Activated CD4-positive, alpha-beta memory T cell treated with anti-CD3 and anti-CD28 coated beads, Interleukin-2, amount 10 ng/mL, durations not matched to agents 7 days and 5 days (primary cell): ENCODE measurements around the gene ZNF763. TPM values are rescaled to one million over a fixed set of nuclear protein-coding genes. Genes with fewer than 3 reads are reported as not detected.
"Not testable (repeated sequence)": the region's sequence is repeated elsewhere in the genome, so short reads cannot be mapped to it uniquely, and the experiment has no call there.

ENCODE experiments used
- CTCF ChIA-PET: fragments of 350-600 bp; sonication (Branson Sonifier 250); formaldehyde crosslinking; loops from one replicate; lab custom pipeline; 2021; ENCODE audit warnings: antibody characterized with exemption, inconsistent platforms; lab: Charles Lee
- POLR2A ChIA-PET: fragments of 350-600 bp; sonication (Branson Sonifier 250); formaldehyde crosslinking; loops from one replicate; lab custom pipeline; 2021; ENCODE audit warnings: antibody characterized with exemption; lab: Charles Lee
- DNase-seq: peaks from one replicate; pipeline ENCODE4 v3.0.0-alpha.2; 2020
- H3K27ac Mint-ChIP-seq: one replicate; pipeline ENCODE4 v1.8.0; 2021; ENCODE audit warnings: mild to moderate bottlenecking, mixed read lengths
- H3K27me3 Mint-ChIP-seq: one replicate; pipeline ENCODE4 v1.8.0; 2021; ENCODE audit warnings: mixed read lengths
- H3K36me3 Mint-ChIP-seq: one replicate; pipeline ENCODE4 v1.8.0; 2021; ENCODE audit warnings: low read depth, mixed read lengths
- H3K4me1 Mint-ChIP-seq: one replicate; pipeline ENCODE4 v1.8.0; 2021; ENCODE audit warnings: mixed read lengths
- H3K4me3 Mint-ChIP-seq: one replicate; pipeline ENCODE4 v1.8.0; 2021; ENCODE audit warnings: mild to moderate bottlenecking, mixed read lengths
- H3K9me3 Mint-ChIP-seq: one replicate; pipeline ENCODE4 v1.8.0; 2021; ENCODE audit warnings: mixed read lengths
- total RNA-seq, 2 experiments: library from RNA; stranded (reverse); gene quantifications; one replicate each; pipeline ENCODE4 v1.2.3, GENCODE V29; 2021

ZNF763 gene
- total RNA-seq, 2 experiments from 2014 or later, result 1.4 to 2.2 TPM

GRCh38 chr19:11942843-11943108 is 22.1 kb upstream of the ZNF763 start:
- H3K36me3 Mint-ChIP-seq, result peaks cover 92% of the 10 kb centered on the region
- H3K9me3 Mint-ChIP-seq, result peaks cover 67% of the 10 kb centered on the region
- no peak overlapping the region for H3K27ac Mint-ChIP-seq
- H3K4me1 Mint-ChIP-seq, result no peaks in the 10 kb centered on the region
- ChIA-PET CTCF (no interaction called here), POLR2A (interaction anchor here (1.0 kb wide), 1 partner anchor 498 kb away, joined by 3 read pairs; the partner anchor contains the start of gene ZNF443)
- H3K4me3 Mint-ChIP-seq, result no peak overlapping the region
- H3K27me3 Mint-ChIP-seq, result no peaks in the 10 kb centered on the region
- DNase-seq, result no peak

DNA sequence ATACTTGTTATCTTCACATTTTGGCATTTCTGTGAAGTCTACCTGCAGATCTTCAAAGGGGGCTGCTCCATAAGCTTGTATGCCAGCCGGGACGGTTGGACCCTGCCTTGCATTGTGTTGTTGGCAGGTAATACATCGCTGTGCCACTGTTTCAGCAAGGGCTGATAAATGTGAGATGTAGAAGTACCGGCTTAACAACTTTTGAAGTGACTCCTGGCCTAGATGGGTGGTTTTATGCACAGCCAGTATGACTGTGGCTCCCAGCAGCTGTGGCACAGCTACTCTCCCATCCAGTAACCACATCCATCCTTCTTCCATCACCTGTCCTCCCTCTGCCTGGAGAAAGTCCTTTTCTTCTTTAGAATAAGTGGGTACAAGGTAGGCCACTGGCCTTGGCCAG is 20.2 kb upstream of the ZNF763 start:
- no peak overlapping the region for H3K27ac Mint-ChIP-seq
- no peaks in the 10 kb centered on the region for H3K4me1 Mint-ChIP-seq
- POLR2A ChIA-PET, result no interaction called here
- no peak for DNase-seq
- H3K4me3 Mint-ChIP-seq, result no peak overlapping the region
- H3K27me3 Mint-ChIP-seq, result no peaks in the 10 kb centered on the region
- H3K36me3 Mint-ChIP-seq, result peaks cover 96% of the 10 kb centered on the region
- CTCF ChIA-PET, result interaction anchor here (1.2 to 2.0 kb wide), 2 partner anchors 19 to 21 kb away, joined by 3 to 5 read pairs; no protein-coding TSS in a partner anchor
- peaks cover 79% of the 10 kb centered on the region for H3K9me3 Mint-ChIP-seq

GRCh38 chr19:11948646-11949045 is 16.2 kb upstream of the ZNF763 start:
- Mint-ChIP-seq H3K9me3 (peaks cover 85% of the 10 kb centered on the region), H3K4me1 (no peaks in the 10 kb centered on the region), H3K27me3 (no peaks in the 10 kb centered on the region), H3K36me3 (peaks cover 93% of the 10 kb centered on the region), H3K4me3 (no peak overlapping the region), H3K27ac (no peak overlapping the region)
- DNase-seq, result no peak
- POLR2A ChIA-PET, result no interaction called here
- CTCF ChIA-PET, result no interaction called here

- H3K9me3 Mint-ChIP-seq, result peaks cover 85% of the 10 kb centered on the region
- peaks cover 87% of the 10 kb centered on the region for H3K36me3 Mint-ChIP-seq
- no peak overlapping the region for H3K27ac Mint-ChIP-seq
- H3K4me1 Mint-ChIP-seq, result no peaks in the 10 kb centered on the region
- ChIA-PET POLR2A (no interaction called here), CTCF (no interaction called here)
- H3K4me3 Mint-ChIP-seq, result no peak overlapping the region
- H3K27me3 Mint-ChIP-seq, result no peaks in the 10 kb centered on the region
- no peak for DNase-seq
These were observed 15.6 kb upstream of the ZNF763 start for GRCh38 chr19:11949201-11949600.

- peaks cover 83% of the 10 kb centered on the region for H3K36me3 Mint-ChIP-seq
- peaks cover 81% of the 10 kb centered on the region for H3K9me3 Mint-ChIP-seq
- POLR2A ChIA-PET, H3K4me3 Mint-ChIP-seq, H3K27me3 Mint-ChIP-seq, CTCF ChIA-PET, H3K27ac Mint-ChIP-seq, H3K4me1 Mint-ChIP-seq, DNase-seq: not testable (repeated sequence)
These were observed 15.2 kb upstream of the ZNF763 start for GRCh38 chr19:11949614-11950080.

- H3K4me3 Mint-ChIP-seq, result no peak overlapping the region
- no peaks in the 10 kb centered on the region for H3K4me1 Mint-ChIP-seq
- H3K36me3 Mint-ChIP-seq, result peaks cover 80% of the 10 kb centered on the region
- H3K27ac Mint-ChIP-seq, result no peak overlapping the region
- CTCF ChIA-PET, result no interaction called here
- H3K27me3 Mint-ChIP-seq, result no peaks in the 10 kb centered on the region
- DNase-seq, result no peak
- H3K9me3 Mint-ChIP-seq, result peaks cover 78% of the 10 kb centered on the region
- POLR2A ChIA-PET, result no interaction called here
These were observed 14.5 kb upstream of the ZNF763 start for GRCh38 chr19:11950312-11950711.

DNA sequence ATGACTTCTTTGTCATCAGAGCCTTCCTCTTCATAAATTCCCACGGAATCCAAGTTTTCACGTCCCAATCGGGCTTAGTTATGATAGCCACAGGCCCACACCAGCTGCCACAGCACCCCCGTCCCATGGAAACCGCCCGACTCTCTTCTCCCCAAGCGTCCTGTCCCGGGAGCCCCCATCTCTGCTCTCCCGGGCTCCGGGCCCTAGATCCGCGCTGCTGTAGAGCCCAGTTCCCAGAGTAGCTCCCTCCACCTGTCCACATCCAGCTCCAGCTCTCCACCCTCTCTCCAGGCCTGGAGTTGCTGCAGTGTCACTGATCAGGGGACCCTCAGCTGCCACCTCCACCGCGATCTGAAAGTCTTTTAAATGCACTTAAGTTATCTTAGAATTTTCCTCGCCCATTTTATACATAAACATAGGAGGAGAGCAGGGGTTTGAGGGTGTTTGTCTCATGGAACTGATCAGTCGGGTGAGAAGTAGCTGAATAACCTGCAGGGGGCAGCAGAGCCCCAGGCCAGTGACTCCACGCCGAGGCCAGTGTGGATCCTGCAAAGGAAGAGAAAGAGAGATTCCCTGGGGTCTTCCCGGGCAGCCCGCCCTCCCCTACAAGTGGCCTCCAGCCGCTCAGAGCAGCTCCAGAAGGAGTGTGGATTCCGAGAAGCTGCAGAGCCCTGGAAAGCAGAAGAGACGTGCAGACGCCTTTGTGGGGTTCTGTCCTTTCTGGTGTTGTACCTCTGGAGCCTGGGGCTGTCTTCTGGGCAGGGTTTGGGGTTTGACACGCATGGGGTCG is 1.1 kb upstream of the ZNF763 start:
- Mint-ChIP-seq H3K4me1 (peaks cover 22% of the 10 kb centered on the region), H3K27me3 (no peaks in the 10 kb centered on the region), H3K4me3 (peak overlapping the region; percentile 33), H3K27ac (peak overlapping the region; percentile 75), H3K36me3 (peaks cover 21% of the 10 kb centered on the region), H3K9me3 (peaks cover 21% of the 10 kb centered on the region)
- ChIA-PET CTCF (interaction anchor here (0.8 to 3.3 kb wide), 6 partner anchors 9 to 177 kb away, joined by 3 to 38 read pairs (median 9); partner anchors contain the start of genes ZNF20 and ZNF700), POLR2A (interaction anchor here (1.2 to 3.2 kb wide), 3 partner anchors 25 to 177 kb away, joined by 4 to 19 read pairs (median 11); partner anchors contain the start of genes ZNF20 and ZNF700)
- peak; percentile 69 for DNase-seq

DNA sequence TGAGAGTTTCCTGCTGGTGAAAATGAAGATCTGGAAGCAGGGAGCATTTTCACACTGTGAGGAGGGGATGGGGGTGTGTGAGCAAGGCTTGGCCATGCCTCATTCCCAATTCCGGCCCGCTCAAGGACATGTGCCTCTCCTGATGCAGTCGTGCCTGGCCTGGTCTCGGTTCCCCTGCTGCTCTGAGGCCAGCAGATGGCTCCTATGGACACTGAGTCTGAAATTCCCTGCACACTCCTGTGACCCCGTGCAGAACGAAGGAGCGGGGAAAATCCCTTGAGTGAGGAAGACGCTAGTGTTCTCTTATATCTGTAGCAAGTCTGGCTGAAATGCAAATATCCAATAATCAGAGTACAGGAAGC is 363 bp upstream of the ZNF763 start:
- POLR2A ChIA-PET, result interaction anchor here (1.2 to 3.2 kb wide), 5 partner anchors 23 to 198 kb away, joined by 3 to 19 read pairs (median 5); partner anchors contain the start of genes ZNF136, ZNF20 and ZNF700
- peaks cover 21% of the 10 kb centered on the region for H3K36me3 Mint-ChIP-seq
- no peaks in the 10 kb centered on the region for H3K27me3 Mint-ChIP-seq
- DNase-seq, result no peak
- peak overlapping the region; percentile 75 for H3K27ac Mint-ChIP-seq
- H3K4me1 Mint-ChIP-seq, result peaks cover 22% of the 10 kb centered on the region
- H3K4me3 Mint-ChIP-seq, result peak overlapping the region; percentile 85
- CTCF ChIA-PET, result interaction anchor here (0.7 to 3.3 kb wide), 6 partner anchors 10 to 176 kb away, joined by 3 to 38 read pairs (median 9); partner anchors contain the start of genes ZNF20 and ZNF700
- peaks cover 19% of the 10 kb centered on the region for H3K9me3 Mint-ChIP-seq

- no peak for DNase-seq
- Mint-ChIP-seq H3K4me1 (peaks cover 9% of the 10 kb centered on the region), H3K27me3 (no peaks in the 10 kb centered on the region), H3K27ac (no peak overlapping the region), H3K36me3 (peaks cover 19% of the 10 kb centered on the region), H3K4me3 (no peak overlapping the region), H3K9me3 (peaks cover 18% of the 10 kb centered on the region)
- CTCF ChIA-PET, result no interaction called here
- POLR2A ChIA-PET, result no interaction called here
These were observed 5.3 kb downstream of the ZNF763 start for GRCh38 chr19:11970174-11970573.

DNA sequence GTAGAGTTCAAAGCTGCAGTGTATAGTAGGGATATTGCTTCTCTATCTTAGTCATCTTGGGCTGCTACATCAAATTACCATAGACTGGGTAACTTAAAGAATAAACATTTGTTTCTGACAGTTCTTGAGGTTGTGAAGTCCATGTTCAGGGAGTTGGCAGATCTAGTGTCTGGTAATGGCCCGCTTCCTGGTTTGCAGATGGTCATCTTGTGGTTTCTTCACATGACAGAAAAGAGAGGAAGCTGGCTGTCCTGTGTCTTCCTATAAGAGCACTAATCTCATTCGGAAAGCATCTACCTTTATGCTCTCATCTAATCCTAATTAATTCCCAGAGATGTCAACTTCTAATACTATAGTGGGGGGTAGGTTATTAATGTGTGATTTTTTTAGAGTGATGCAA is 6.2 kb downstream of the ZNF763 start:
- H3K27me3 Mint-ChIP-seq, result no peaks in the 10 kb centered on the region
- no peak for DNase-seq
- H3K4me3 Mint-ChIP-seq, result no peak overlapping the region
- H3K4me1 Mint-ChIP-seq, result peaks cover 1% of the 10 kb centered on the region
- H3K27ac Mint-ChIP-seq, result no peak overlapping the region
- ChIA-PET CTCF (no interaction called here), POLR2A (no interaction called here)
- peaks cover 22% of the 10 kb centered on the region for H3K9me3 Mint-ChIP-seq
- H3K36me3 Mint-ChIP-seq, result peaks cover 17% of the 10 kb centered on the region

DNA sequence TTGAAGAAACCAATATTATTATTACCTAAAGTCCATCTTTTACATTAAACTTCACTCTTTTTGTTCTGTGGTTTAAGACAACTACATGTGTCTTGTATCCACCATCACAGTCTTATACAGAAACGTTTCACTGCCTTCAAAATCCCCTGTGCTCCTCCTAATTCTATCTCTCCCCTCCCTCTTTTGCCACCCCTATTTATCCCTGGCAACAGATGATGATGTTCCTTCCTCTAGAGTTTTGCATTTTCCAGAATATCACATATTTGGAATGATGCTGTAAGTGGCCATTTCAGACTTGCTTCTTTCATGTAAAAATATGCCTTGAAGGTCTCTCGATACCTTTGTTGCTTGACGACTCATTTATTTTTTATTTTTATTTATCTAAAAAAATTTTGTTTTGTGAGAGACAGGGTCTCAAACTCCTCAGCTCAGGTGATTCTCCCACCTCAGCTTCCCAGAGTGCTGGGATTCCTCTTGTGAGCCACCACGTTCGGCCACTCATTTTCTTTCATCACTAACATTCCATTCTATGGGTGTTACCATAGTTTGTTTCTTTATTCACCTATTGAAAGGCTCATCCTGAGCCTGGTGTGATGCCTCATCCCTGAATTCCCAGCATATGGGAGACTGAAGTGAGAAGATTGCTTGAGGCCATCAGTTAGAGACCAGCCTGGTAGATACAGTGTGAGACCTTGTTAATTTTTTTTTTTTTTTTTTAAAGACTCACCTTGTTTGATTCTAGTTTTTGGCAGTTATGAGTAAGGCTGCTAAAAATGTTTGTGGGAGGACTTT is 8.4 kb downstream of the ZNF763 start:
- Mint-ChIP-seq H3K27me3 (no peaks in the 10 kb centered on the region), H3K4me3 (no peak overlapping the region), H3K4me1 (no peaks in the 10 kb centered on the region), H3K27ac (no peak overlapping the region), H3K9me3 (peaks cover 33% of the 10 kb centered on the region), H3K36me3 (peaks cover 27% of the 10 kb centered on the region)
- CTCF ChIA-PET, result interaction anchor here (0.8 kb wide), 1 partner anchor 14 kb away, joined by 3 read pairs; no protein-coding TSS in a partner anchor
- DNase-seq, result no peak
- POLR2A ChIA-PET, result no interaction called here

GRCh38 chr19:11978492-11979100 is 13.8 kb downstream of the ZNF763 start:
- no peak overlapping the region for H3K27ac Mint-ChIP-seq
- no peak overlapping the region for H3K4me3 Mint-ChIP-seq
- H3K4me1 Mint-ChIP-seq, result no peaks in the 10 kb centered on the region
- no peak for DNase-seq
- POLR2A ChIA-PET, result no interaction called here
- peaks cover 65% of the 10 kb centered on the region for H3K9me3 Mint-ChIP-seq
- H3K36me3 Mint-ChIP-seq, result peaks cover 41% of the 10 kb centered on the region
- CTCF ChIA-PET, result no interaction called here
- H3K27me3 Mint-ChIP-seq, result no peaks in the 10 kb centered on the region

GRCh38 chr19:11979527-11979926 is 14.7 kb downstream of the ZNF763 start:
- Mint-ChIP-seq H3K9me3 (peaks cover 65% of the 10 kb centered on the region), H3K36me3 (peaks cover 41% of the 10 kb centered on the region), H3K4me3 (no peak overlapping the region), H3K27ac (no peak overlapping the region), H3K27me3 (no peaks in the 10 kb centered on the region), H3K4me1 (no peaks in the 10 kb centered on the region)
- DNase-seq, result no peak
- CTCF ChIA-PET, result no interaction called here
- POLR2A ChIA-PET, result no interaction called here
